Measurements from ENCODE around the gene SLC27A2.
"Not testable (repeated sequence)": the region's sequence is repeated elsewhere in the genome, so short reads cannot be mapped to it uniquely, and the experiment has no call there.

Gene SLC27A2

GRCh38 chr15:50187997-50188396 is 6.0 kb downstream of the SLC27A2 start:
- no peak for DNase-seq (ENCODE audit: low spot score)
- no peak for TF ChIP-seq CTCF (IDR thresholded peaks at IDR 0.05; ENCODE audit: borderline replicate concordance, control extremely low read depth, extremely low read depth, insufficient read depth, missing control alignments)
- in situ Hi-C loops (cut with MboI; ENCODE audit: low sequenced_read_pairs, unreplicated experiment): loop anchor here (10.0 kb wide), 1 partner anchor 117 kb away; no protein-coding TSS in a partner anchor

DNA sequence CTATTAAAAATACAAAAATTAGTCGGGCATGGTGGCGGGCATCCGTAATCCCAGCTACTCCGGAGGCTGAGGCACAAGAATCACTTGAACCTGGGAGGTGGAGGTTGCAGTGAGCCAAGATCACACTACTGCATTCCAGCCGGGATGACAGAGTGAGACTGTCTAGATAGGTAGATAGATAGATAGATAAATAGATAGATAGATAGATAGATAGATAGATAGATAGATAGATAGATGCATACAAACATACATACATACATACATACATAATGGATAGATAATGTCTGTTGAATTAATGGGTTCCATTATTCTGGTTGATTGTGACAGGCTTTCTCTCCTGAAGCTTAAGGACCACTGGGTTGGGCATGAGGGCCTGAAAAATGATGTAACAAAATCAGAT is 6.8 kb downstream of the SLC27A2 start:
- not testable (repeated sequence) for DNase-seq (ENCODE audit: low spot score)
- in situ Hi-C loops (cut with MboI; ENCODE audit: low sequenced_read_pairs, unreplicated experiment): loop anchor here (10.0 kb wide), 1 partner anchor 116 kb away; no protein-coding TSS in a partner anchor

DNA sequence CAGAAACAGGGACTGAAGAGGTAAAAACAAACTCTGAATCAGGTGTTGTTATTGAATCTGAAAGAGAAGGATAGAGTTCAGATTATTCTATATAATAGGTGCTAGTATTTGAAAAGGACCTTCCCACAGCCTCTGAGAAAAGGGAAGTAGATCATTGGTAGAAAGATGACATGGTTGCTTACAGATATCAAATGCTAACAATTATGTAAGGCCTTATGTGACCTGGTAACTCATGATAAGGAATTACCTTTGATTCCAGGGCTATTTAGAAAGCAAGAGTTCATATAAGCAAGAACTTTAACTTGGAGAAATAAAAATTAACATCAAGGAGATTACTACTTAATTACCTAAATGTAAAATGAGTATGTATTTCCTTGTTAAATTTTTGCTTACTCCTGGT is 7.6 kb downstream of the SLC27A2 start:
- no peak for DNase-seq (ENCODE audit: low spot score)
- in situ Hi-C loops (cut with MboI; ENCODE audit: low sequenced_read_pairs, unreplicated experiment): loop anchor here (10.0 kb wide), 1 partner anchor 115 kb away; no protein-coding TSS in a partner anchor
- TF ChIP-seq CTCF (IDR thresholded peaks at IDR 0.05; ENCODE audit: borderline replicate concordance, control extremely low read depth, extremely low read depth, insufficient read depth, missing control alignments): no peak

DNA sequence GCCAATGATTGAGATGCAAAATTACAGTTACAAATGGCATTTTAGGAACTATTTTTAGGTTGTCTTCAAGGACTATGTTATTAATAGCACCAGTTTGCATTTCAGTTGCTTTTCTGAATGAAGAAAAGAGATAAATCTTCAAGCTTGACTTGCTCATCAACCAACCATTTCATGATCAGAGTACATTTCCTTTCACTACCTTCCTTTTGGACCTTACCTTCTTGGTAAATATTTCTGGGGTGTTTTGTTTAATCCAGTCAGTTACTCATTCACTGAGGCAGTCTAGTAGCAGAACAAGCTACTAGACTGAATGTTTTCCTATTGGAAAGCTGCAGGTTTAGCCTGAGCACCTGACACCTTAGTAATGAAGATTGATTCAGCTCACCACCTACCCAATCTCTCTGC is 8.2 kb downstream of the SLC27A2 start:
- DNase-seq (ENCODE audit: low spot score): no peak
- in situ Hi-C loops (cut with MboI; ENCODE audit: low sequenced_read_pairs, unreplicated experiment): no loop called here
- no peak for TF ChIP-seq CTCF (IDR thresholded peaks at IDR 0.05; ENCODE audit: borderline replicate concordance, control extremely low read depth, extremely low read depth, insufficient read depth, missing control alignments)

DNA sequence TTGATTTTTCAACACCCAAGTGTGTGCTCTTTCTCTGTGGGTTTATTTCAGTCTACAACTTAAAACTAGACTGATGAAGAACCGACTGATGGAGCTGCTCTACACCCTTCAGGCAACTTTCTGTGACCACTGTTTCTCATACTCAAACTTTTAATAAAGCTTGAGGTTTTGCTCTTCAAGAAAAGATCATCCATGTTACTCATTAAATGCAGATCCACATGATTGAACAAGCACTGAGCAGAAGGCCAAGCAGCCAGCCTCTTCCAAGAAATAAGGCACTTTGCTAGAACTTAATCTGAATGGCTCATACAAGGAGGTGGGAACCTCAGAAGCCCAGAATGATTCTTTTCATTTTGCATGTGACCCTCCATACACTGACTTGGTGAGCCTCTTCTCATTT is 8.7 kb downstream of the SLC27A2 start:
- in situ Hi-C loops (cut with MboI; ENCODE audit: low sequenced_read_pairs, unreplicated experiment): no loop called here
- no peak for TF ChIP-seq CTCF (IDR thresholded peaks at IDR 0.05; ENCODE audit: borderline replicate concordance, control extremely low read depth, extremely low read depth, insufficient read depth, missing control alignments)
- DNase-seq (ENCODE audit: low spot score): no peak

GRCh38 chr15:50192164-50192563 is 10.2 kb downstream of the SLC27A2 start:
- no peak for DNase-seq (ENCODE audit: low spot score)
- TF ChIP-seq CTCF (IDR thresholded peaks at IDR 0.05; ENCODE audit: borderline replicate concordance, control extremely low read depth, extremely low read depth, insufficient read depth, missing control alignments): no peak
- in situ Hi-C loops (cut with MboI; ENCODE audit: low sequenced_read_pairs, unreplicated experiment): no loop called here

GRCh38 chr15:50192926-50193620 is 11.1 kb downstream of the SLC27A2 start:
- no peak for TF ChIP-seq CTCF (IDR thresholded peaks at IDR 0.05; ENCODE audit: borderline replicate concordance, control extremely low read depth, extremely low read depth, insufficient read depth, missing control alignments)
- in situ Hi-C loops (cut with MboI; ENCODE audit: low sequenced_read_pairs, unreplicated experiment): no loop called here
- DNase-seq (ENCODE audit: low spot score): no peak

Measured in GM13976 (cell line).